Thoracic aorta (tissue), 2 donors: Measurements from ENCODE around the gene NFIC. TPM values are rescaled to one million over a fixed set of nuclear protein-coding genes. Genes with fewer than 3 reads are reported as not detected.
"Not testable (repeated sequence)": the region's sequence is repeated elsewhere in the genome, so short reads cannot be mapped to it uniquely, and the experiment has no call there.

Experiments
- ATAC-seq: fragments of 150-250 bp; one replicate; pipeline ENCODE4 v1.8.0; 2017; ENCODE audit warnings: low read depth; ENCODE audit not compliant: insufficient number of reproducible peaks, low FRiP score
- DNase-seq: peaks from one replicate; pipeline ENCODE4 v3.0.0-alpha.2; 2020; ENCODE audit warnings: low spot score
- H3K27ac ChIP-seq, 2 donors: fragments of 200-600 bp; sonication (generic); 1 replicate in 1 of 2; 2 replicates in 1 of 2; pipeline ENCODE4 v1.5.1; 2016; ENCODE audit warnings: mild to moderate bottlenecking in 2 of 2, moderate library complexity in 2 of 2
- H3K27me3 ChIP-seq: fragments of 200-600 bp; sonication (generic); replicated peaks from 2 replicates; pipeline ENCODE4 v1.6.0; 2016; ENCODE audit warnings: mild to moderate bottlenecking; ENCODE audit not compliant: insufficient read depth
- H3K36me3 ChIP-seq: fragments of 200-600 bp; sonication (generic); one replicate; pipeline ENCODE4 v1.5.1; 2016
- H3K4me1 ChIP-seq, 2 donors: fragments of 200-600 bp; sonication (generic); 1 replicate in 1 of 2; 2 replicates in 1 of 2; pipeline versions ENCODE4 v1.5.1 to v1.6.0; 2016; ENCODE audit warnings: low read depth in 2 of 2, mild to moderate bottlenecking in 1 of 2; ENCODE audit not compliant: control insufficient read depth in 1 of 2
- H3K4me3 ChIP-seq: fragments of 200-600 bp; sonication (generic); 2 replicates; pipeline ENCODE4 v1.5.1; 2016; ENCODE audit warnings: mild to moderate bottlenecking
- H3K9me3 ChIP-seq: fragments of 200-600 bp; sonication (generic); 2 replicates; pipeline ENCODE4 v1.5.1; 2016
- CTCF ChIP-seq: fragments of 200-600 bp; sonication (generic); IDR thresholded peaks from one replicate; pipeline ENCODE4 v1.5.1; 2019; ENCODE audit warnings: antibody characterized with exemption
- total RNA-seq, 2 donors: library from RNA; depleted of rRNA; stranded (reverse); fragments of >200 nt; gene quantifications; one replicate each; pipeline versions ENCODE4 v1.1.0 to v1.2.3, GENCODE V29; 2016

The NFIC gene
- total RNA-seq, 2 donors from 2014 or later, result 178 to 203 TPM

GRCh38 chr19:3372413-3372812, 6.0 kb downstream of the NFIC start:
- peaks cover 51 to 98% of the 10 kb centered on the region in 2 donors for H3K4me1 ChIP-seq
- no peaks in the 10 kb centered on the region for H3K9me3 ChIP-seq
- no peak overlapping the region for H3K4me3 ChIP-seq
- ATAC-seq, result no peak
- H3K27ac ChIP-seq, result peak overlapping the region; percentile 65 to 99
- no peaks in the 10 kb centered on the region for H3K36me3 ChIP-seq
- TF ChIP-seq CTCF, result no peak
- no peaks in the 10 kb centered on the region for H3K27me3 ChIP-seq
- no peak for DNase-seq

- Histone ChIP-seq H3K9me3 (no peaks in the 10 kb centered on the region), H3K27ac (peak overlapping the region; percentile 86 to 99), H3K4me1 (peaks cover 45 to 96% of the 10 kb centered on the region in 2 donors), H3K27me3 (no peaks in the 10 kb centered on the region), H3K36me3 (no peaks in the 10 kb centered on the region), H3K4me3 (no peak overlapping the region)
- DNase-seq, result no peak
- no peak for TF ChIP-seq CTCF
- ATAC-seq, result no peak
Observed at GRCh38 chr19:3373971-3374368, 7.6 kb downstream of the NFIC start.

GRCh38 chr19:3374369-3375112, 8.2 kb downstream of the NFIC start:
- no peak for TF ChIP-seq CTCF
- ATAC-seq (peak; percentile 13), DNase-seq (no peak)
- Histone ChIP-seq H3K36me3 (no peaks in the 10 kb centered on the region), H3K4me1 (peaks cover 44 to 96% of the 10 kb centered on the region in 2 donors), H3K9me3 (no peaks in the 10 kb centered on the region), H3K27ac (peak overlapping the region; percentile 86 to 99), H3K4me3 (peak overlapping the region; percentile 60), H3K27me3 (no peaks in the 10 kb centered on the region)

- Histone ChIP-seq H3K9me3 (no peaks in the 10 kb centered on the region), H3K27me3 (no peaks in the 10 kb centered on the region), H3K36me3 (no peaks in the 10 kb centered on the region), H3K4me1 (peaks cover 43 to 96% of the 10 kb centered on the region in 2 donors), H3K27ac (peak overlapping the region; percentile 86 to 99), H3K4me3 (peak overlapping the region; percentile 60)
- peak; percentile 72 for ATAC-seq
- no peak for TF ChIP-seq CTCF
- DNase-seq, result peak; percentile 81
Observed at GRCh38 chr19:3375221-3376090, 9.1 kb downstream of the NFIC start.

GRCh38 chr19:3376091-3376455, 9.7 kb downstream of the NFIC start:
- H3K4me1 ChIP-seq, result peaks cover 41 to 96% of the 10 kb centered on the region in 2 donors
- not testable (repeated sequence) for ATAC-seq, DNase-seq, H3K9me3 ChIP-seq, H3K36me3 ChIP-seq, H3K27me3 ChIP-seq
- H3K27ac ChIP-seq, result peak overlapping the region; percentile 86 to 99
- peak overlapping the region; percentile 60 for H3K4me3 ChIP-seq
